Measurements from ENCODE around the gene LEMD3.

DNA sequence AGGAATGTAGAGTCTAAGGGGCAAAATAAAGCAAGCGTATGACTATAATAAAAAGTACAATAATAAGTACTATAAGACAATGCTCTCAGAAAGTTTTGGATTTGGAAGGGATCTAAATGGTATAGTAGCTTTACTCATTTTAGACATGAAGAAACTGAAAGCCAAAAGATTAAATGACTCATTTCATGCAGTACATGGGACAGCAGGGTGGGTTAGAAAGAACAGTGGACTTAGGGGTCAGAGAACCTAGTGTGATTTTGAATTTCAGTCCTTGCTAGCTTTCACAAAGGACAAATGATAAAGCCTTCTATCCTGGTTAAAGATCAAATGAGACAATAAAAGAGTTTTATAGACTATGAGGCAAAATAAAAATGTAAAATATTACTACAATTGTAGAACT, 6.8 kb upstream of the LEMD3 start:
- TF ChIP-seq CTCF (IDR thresholded peaks at IDR 0.05; ENCODE audit: control extremely low read depth in 1 of 3, insufficient read depth in 1 of 3, low read depth in 1 of 3, low read length in 3 of 3) (no peak), POLR2A (IDR thresholded peaks at IDR 0.05; ENCODE audit: control extremely low read depth in 1 of 2, low read depth in 2 of 2, low read length in 2 of 2) (no peak), E2F6 (IDR thresholded peaks at IDR 0.05) (no peak)
- TF ChIP-seq, protein P1, sequence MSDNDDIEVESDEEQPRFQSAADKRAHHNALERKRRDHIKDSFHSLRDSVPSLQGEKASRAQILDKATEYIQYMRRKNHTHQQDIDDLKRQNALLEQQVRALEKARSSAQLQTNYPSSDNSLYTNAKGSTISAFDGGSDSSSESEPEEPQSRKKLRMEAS (IDR thresholded peaks at IDR 0.05): no peak

Data from H1 (cell line).